Stimulated activated CD4-positive, alpha-beta T cell treated with anti-CD3 and anti-CD28 coated beads, Interleukin-2, amount 100 ng/mL, for 4 hours (primary cell): ENCODE results near the gene RILPL2.
"Not testable (repeated sequence)": the region's sequence is repeated elsewhere in the genome, so short reads cannot be mapped to it uniquely, and the experiment has no call there.

Experiments used
- DNase-seq: peaks from one replicate; pipeline ENCODE4 v3.0.0-alpha.2; 2020; ENCODE audit warnings: low read depth

Gene RILPL2, protein sequence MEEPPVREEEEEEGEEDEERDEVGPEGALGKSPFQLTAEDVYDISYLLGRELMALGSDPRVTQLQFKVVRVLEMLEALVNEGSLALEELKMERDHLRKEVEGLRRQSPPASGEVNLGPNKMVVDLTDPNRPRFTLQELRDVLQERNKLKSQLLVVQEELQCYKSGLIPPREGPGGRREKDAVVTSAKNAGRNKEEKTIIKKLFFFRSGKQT

DNA sequence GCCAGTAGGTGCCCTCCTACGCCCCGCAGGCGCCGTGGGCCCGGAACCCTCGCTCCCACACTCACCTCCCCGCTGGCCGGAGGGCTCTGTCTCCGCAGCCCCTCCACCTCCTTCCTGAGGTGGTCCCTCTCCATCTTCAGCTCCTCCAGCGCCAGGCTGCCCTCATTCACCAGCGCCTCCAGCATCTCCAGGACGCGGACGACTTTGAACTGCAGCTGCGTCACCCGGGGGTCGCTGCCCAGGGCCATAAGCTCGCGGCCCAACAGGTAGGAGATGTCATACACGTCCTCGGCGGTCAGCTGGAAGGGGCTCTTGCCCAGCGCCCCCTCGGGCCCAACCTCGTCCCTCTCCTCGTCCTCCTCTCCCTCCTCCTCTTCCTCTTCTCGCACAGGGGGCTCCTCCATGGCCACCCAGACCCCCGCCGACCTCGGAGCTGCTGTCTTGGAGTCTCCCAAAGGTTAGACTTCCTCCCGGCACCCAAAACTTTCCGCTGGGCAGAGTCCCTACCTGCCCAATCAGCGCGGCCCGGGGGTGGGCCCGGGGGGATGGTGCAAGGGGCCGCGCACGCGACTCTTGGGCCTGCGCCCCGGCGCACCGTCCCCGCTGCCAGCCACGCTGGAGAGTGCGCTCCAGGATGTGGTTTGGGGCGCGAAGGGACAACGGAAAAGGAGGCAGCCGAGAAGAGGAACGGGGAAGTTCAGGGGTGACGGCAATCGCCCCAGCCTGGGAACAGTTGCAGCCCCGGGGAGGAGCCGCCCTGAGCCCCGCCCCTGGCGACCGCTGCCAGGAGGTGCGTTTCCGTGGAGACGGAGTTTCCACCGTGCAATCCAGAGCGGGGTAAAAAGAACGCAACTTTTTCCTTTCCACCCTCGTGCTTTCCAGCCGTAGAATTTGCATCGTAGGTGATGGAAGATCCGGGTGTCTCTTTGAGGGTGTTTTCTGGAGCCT lies at the start of gene RILPL2:
Gene RILPL2, minus strand, starts transcription at position 668 of the 948 bp plus-strand sequence. Its CDS starts 264 bp downstream, at position 404.
- peak; percentile 90 for DNase-seq

DNA sequence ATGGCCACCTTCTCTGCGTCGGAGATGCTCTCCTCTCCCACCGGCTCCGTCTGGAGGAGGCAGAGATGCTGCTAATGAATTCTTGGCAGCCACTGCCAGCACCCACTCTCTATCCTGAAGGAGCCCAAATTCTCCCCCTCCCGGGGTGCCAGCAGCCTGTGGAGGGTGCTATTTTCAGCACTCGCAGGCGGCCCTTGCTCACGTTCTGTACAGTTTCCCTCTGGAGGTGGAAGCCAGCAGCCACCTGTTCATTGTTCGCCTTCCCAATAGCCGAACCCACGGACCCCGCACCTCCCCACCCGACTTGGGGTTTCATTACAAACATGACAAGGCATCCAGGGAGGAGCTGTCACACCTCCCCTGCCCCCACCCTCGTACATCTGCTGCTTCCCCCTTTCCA lies 49.3 kb upstream of the RILPL2 start:
- DNase-seq = no peak

DNA sequence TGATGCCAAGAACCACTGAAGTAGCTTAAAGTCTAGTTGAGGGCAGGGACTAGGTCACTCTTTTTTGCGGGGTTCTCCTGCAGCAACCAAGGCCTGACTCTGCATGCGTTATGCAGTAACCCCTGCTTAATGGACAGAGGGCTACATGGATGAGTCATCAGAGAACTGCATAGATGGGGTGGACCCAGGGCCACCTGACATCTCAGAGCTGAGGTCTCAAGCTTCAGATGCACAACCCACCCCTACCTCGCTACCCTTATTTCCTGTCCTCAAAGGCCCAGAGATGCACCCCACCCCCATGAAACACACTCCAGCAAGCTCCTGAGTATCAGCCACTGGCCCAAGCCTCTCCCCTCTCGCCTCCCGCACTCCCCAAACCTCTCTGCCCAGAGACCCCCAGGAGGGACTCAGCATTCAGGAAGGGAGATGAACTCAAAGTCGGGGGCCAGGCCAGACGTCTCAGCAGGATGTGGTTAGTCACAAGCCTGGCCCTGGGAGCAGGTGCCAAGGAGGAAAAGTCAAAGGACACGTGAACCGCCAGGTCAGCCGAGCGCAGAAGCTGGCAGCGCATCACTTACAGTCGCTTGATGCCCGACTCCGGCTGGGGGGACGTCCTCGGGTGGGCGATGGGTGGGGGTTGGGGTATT lies 47.2 kb upstream of the RILPL2 start:
- no peak for DNase-seq

DNA sequence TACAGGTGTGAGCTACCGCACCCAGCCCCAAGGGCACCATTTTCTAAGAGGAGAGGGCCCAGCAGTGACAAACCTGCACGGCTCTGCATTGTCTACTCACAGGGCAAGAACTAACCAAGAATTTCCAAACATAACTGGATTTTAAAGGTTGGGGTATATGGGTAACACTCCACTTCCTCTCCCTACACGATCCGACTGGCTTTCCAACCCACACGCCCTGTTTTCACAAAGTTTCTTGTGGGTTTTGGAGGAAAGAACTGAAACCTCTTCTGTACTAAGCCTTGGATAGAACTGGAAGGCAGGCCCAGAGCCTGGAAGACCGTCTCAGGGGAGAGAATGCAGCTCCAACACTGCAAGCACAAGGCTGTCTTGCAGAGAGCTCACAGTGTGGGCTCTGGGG lies 46.4 kb upstream of the RILPL2 start:
- DNase-seq = no peak

DNA sequence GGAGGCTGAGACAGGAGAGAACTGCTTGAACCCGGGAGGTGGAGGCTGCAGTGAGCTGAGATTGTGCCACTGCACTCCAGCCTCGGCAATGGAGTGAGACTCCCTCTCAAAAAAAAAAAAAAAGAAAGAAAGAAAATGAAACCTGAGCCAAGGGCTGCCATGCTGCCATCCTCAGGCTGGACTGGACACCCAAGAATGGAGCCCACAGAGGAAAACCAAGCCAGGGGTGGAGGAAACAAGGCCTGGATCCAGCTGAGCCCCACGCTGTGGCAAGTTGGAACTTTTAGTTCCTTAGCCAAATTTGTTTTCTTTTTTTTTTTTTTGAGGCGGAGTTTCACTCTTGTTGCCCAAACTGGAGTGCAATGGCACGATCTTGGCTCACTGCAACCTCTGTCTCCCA lies 44.8 kb upstream of the RILPL2 start:
- DNase-seq = not testable (repeated sequence)

DNA sequence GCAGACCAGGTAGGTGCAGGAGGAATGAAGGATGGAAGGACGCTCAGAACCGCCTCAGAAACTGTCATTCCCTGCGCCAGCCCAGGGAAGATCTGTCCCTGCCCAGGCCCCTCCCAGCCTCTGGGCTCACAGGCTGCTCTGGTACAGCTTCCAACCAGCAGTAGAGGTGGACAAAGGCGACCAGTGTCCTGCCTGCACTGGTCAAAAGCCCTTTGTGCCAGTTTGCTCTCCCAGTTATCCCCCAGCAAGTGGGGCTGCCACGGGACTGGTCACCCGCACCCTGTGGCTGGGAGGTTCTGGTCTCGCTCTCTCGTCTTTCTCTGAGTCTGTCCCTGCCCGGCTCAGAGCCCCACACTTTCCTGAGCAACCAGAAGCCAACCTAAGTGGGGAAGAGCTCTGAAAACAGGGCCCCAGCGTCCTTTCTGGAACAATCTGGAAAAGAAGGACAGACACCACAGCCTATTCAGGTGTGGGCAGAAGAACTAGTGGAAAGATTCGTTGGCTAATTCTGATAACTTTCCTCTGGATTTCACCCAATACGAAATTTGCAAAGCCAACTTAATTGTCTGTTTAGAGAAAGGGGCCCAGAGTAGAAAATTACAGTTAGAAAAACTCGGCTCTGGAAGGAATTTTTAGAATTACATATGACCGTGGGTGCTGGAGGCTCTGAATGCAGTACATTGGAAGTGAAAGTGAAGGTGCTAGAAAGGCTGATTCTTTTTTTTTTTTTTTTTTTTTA lies 43.1 kb upstream of the RILPL2 start:
- DNase-seq = no peak

DNA sequence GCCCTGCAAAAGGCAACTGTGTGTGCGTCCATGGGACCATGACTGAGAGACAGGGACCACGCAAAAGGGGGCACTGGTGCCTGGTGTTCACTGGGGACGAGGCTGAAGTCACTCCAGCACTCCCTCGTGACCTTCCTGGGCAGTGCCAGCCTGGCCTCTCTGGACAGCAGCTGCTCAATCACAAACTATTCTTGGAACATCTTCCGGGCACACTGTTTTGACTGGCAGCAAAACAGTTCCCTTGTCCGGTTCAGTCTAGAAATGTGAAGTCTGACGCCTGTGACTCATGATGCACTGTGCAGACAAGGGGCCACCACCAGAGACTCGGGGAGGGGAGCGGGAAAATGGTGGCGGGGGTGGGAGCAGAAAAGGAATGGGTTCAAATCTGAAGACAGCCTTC lies 42.3 kb upstream of the RILPL2 start:
- DNase-seq = no peak

DNA sequence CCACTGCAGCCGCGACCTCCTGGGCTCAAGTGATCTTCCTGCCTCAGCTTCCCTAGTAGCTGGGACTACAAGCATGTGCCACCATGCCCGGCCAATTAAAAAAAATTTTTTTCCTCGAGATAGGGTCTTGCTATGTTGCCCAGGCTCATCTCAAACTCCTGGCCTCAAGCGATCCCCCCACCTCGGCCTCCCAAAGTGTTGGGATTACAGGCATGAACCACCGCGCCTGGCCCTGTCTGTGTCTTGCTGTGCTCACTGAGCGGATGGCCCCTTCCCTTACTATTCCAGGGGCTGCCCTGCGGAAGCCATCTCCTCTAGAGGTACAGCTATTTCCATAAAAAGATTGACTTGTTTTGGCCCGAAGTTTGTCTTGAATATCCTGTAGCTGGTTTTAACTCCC lies 41.6 kb upstream of the RILPL2 start:
- DNase-seq = no peak

DNA sequence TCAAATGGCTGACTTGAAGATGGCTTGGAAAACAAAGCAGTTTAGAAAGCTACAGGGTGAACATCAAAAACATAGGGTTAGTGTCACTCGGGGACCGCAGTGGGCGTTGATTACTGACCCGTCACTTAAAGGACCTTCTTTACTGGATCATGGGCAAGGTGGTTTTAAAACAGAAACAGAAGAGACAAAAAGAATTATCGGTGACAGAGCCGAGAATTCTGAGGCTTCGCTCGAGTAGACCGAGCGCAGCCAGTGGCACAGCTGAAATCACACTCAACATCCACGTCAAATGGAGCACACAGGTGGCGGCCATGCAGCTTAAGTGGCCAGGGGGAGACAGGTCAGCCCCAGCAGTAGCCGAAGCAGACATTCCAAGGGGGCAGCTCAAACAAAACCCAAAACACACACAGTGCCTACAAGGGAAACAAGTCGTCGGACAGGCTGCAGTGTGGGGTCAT lies 38.8 kb upstream of the RILPL2 start:
- no peak for DNase-seq

DNA sequence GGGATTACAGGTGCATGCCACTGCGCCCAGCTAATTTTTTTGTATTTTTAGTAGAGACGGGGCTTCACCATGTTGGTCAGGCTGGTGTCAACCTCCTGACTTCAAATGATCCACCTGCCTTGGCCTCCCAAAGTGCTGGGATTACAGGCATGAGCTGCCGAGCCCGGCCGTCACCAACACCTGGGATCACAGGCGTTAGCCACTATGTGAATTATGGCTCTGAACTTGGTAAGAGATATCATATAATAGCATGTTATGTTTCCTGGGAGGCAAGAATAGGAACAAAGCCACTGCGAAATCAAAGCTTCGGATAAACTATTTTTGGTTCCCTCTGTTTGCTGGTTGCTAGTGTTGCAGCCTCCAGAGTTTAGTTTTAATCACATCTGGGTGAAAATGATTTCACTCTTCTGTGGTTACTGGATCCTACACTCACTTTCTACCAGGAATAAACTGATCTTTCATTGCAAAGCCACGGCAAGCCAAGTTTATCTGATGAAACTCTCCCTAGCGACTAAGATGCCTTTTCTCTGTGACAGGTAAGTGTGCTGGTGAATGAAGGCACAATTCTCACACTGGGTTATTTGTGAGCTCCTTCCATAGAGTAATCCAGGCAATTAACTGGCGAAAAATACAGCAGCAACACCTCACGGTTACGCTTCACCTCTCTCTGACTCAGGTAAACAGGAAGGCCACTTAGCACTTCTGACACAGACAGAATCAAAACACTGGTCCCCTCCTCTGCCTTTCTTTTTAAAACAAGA lies 38.2 kb upstream of the RILPL2 start:
- DNase-seq = no peak

DNA sequence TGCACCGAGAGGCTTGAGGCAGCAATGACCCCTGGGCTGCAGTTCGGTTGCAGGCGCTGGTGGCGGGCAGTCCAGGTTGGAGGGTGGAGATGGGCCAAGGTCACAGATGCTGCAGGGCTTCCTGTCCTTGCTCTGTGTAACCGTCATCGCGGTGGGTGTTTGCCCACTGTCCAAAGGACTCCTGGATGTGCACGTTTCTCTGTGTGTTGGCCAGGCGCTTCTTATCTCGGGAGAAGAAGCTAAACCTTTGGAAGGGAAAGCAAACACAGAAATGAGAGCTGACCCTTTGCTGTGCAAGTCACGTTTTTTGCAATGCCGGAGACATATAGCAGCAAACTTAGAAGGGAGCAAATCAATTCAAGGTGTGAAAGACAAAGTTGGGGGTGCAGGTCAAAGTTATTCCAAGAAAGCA lies 36.0 kb upstream of the RILPL2 start:
- no peak for DNase-seq

DNA sequence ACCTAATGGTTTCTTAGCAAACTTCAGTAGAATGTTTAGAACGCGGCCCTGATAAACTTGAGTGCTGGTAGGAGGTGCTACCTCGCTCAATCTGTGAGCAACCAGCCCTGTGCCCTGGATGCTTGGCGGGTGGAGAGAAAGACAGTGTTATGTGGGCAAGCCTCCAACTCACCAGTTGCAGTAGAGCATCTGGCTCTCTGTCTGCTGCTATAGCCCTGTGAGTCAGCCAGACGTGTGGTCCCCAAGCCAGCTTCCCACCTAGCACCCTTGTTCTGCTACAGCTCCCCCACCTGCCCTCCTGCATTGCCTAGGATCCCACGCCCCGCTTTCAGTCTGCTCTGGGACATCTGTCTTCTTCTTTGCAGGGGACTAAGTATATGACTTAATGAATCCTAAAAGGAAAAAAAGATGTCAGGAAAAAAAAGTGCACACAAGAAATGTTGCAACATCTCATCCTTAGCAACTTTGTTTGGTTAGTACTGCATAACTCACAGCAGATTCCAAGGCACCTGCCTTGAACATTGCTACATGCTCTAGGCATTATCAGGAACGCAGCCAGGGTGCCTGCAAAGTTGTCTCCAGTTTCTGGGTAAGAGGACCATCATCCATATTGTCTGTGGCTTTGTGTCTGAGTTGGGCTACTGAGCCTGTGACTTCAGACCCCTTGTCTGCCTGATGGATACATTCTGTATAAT lies 35.0 kb upstream of the RILPL2 start:
- DNase-seq = no peak

DNA sequence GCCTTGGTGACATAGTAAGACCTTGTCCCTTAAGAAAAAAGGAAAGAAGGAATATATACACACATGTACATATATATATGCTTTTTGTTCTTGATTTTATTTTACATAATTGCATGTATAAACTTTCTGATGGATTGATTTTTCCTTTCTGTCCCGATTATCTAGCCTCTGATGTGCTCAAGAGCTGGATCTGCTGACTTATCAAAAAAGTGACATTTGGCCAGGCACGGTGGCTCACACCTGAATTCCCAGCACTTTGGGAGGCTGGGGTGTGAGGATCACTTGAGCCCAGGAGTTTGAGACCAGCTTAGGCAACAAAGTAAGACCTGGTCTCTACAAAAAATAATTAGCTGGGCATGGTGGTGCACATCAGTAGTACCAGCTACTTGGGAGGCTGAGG lies 33.5 kb upstream of the RILPL2 start:
- DNase-seq = no peak

DNA sequence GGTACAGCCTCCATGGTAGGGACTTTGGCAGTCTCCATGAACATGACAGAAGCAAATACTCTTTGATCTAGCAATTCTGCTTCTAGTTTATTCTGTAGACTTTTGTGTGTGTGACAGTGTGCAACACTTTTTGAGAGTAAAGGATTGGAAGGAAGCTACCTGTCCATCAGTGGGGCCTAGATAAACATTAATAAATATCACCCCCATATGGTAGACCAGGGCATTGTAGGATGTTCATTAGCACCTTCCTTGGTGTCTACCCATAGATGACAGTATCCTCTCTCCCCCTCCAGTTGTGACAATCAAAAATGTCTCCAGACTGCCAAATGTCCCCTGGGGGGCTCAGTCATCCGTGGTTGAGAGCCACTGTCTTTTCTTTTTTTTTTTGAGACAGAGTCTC lies 32.3 kb upstream of the RILPL2 start:
- DNase-seq = no peak

DNA sequence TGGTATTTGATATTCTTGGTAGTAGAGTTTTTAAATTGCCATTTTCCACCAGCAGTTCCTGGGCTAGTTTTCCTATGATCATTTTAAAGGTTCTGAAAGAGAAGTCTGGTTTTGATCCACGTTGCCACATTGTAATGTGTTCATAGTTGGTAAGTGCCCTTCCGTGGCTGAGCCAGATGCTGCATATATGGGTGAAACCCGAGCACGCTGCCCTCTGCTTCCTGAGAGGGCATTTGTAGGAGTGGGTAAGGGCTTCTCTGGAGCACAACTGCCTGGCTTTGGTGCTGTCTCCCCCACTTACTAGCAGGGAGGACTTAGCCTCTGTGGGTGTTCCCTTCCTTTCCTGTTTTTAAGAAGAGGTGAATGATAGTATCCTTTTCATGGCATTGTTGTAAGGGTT lies 28.6 kb upstream of the RILPL2 start:
- DNase-seq = no peak

DNA sequence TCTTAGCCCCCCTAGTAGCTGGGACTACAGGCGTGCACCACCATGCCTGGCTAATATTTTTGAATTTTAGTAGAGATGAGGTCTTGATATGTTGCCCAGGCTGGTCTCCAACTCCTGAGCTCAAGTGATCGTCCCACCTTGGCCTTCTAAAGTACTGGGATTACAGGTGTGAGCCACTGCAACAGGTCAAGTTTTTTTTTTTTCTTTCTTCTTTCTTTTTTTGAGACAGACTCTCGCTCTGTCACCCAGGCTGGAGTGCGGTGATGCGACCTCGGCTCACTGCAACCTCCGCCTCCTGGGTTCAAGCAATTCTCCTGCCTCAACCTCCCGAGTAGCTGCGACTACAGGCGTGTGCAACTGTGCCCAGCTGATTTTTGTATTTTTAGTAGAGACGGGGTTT lies 26.7 kb upstream of the RILPL2 start:
- DNase-seq = not testable (repeated sequence)

DNA sequence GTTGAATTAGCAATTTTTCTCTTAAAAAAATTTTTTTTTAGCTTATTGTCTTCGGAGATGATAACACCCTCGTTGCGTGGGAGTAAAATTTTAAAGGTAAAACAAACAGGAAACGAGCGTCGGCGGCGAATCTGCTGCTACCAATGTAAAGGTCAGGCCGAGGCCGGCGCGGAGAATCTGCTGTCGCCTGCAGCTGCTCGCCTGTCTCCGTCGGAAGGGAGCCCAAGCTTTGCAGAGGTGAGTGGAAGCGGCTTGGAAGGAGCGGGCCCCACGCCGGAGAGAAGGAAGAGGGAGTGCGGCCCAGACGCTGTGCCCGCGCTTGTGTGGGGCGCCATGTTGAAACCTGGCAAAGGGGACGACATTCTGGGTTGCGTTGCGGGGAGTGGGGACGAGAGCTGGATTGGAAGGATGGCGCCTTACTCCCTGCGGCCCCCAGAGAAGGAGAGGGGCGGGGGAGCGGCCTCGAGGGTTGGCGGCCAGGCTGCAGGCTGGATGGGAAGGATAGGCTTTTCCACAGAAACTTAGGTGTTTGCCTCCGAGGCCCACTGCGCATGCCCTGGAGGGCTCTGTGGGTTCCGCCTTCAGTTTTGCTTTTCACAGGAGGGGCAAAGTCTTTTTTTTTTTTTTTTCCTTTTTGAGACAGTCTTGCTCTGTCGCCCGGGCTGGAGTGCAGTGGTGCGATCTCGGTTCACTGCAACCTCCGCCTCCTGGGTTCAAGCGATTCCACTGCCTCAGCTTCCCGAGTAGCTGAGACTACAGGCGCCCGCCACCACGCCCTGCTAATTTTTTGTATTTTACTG lies 21.7 kb upstream of the RILPL2 start, which contains the start of gene SNRNP35:
Gene SNRNP35, plus strand, starts transcription at position 160 of the 800 bp plus-strand sequence. CDS start 7,402 bp downstream, outside the sequence.
- peak; percentile 74 for DNase-seq

DNA sequence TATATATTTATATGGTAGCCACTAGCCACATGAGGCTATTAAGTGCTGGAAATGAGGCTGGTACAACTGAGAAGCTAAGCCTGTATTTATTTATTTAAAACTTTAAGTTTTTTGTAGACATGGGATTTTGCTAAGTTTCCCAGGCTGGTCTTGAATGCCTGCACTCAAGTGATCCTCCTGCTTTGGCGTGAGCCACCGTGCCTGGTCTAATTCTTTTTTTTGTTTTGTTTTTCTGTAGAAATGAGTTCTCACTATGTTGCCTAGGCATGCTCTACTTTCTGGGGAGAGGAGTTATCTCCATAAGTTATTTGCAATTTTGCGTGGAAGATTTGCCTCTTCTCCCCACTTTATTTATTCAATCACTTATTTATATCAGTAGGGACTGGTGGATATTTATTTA lies 16.7 kb upstream of the RILPL2 start:
- DNase-seq = no peak

DNA sequence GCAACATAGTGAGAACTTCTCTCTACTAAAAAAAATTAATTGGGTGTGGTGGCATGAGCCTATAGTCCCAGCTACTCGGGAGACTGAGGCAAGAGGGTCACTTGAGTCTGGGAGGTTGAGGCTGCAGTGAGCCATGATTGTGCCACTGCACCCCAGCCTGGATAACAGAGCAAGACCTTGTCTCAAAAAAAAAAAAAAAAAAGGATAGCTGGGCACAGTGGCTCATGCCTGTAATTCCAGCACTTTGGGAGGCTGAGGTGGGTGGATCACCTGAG lies 15.7 kb upstream of the RILPL2 start:
- not testable (repeated sequence) for DNase-seq

DNA sequence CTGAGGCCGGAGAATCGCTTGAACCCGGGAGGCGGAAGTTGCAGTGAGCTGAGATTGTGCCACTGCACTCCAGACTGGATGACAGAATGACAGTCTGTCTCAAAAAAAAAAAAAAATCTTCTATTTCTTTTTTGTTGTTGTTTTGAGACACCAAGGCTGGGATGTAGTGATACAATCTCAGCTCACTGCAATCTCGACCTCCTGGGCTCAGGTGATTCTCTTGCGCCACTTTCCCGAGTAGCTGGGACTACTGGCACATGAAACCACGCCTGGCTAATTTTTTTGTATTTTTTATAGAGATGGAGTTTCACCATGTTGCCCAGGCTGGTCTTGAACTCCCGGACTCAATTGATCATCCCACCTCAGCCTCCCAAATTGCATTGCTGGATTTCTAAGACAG lies 14.2 kb upstream of the RILPL2 start:
- no peak for DNase-seq
